HUES6 (cell line): ENCODE data around the gene NEIL1.
"Not testable (repeated sequence)": the region's sequence is repeated elsewhere in the genome, so short reads cannot be mapped to it uniquely, and the experiment has no call there.

Source experiments
- H3K27ac ChIP-seq: 2 replicates; pipeline ENCODE4 v1.7.0; 2013; ENCODE audit warnings: low read depth, mild to moderate bottlenecking, low read length, inconsistent platforms
- H3K27me3 ChIP-seq: 2 replicates; pipeline ENCODE4 v1.6.1; 2013; ENCODE audit warnings: low read length; ENCODE audit not compliant: control insufficient read depth, insufficient read depth
- H3K36me3 ChIP-seq: 2 replicates; pipeline ENCODE4 v1.6.1; 2013; ENCODE audit warnings: low read length; ENCODE audit not compliant: control insufficient read depth, insufficient read depth
- H3K4me1 ChIP-seq: 2 replicates; pipeline ENCODE4 v1.6.1; 2013; ENCODE audit warnings: low read length; ENCODE audit not compliant: control insufficient read depth, insufficient read depth
- H3K4me3 ChIP-seq: 2 replicates; pipeline ENCODE4 v1.5.1; 2013; ENCODE audit warnings: low read depth, low read length
- H3K9ac ChIP-seq: one replicate; pipeline ENCODE4 v1.6.1; 2013; ENCODE audit warnings: mild to moderate bottlenecking, low read length
- H3K9me3 ChIP-seq: 2 replicates; pipeline ENCODE4 v1.6.1; 2013; ENCODE audit warnings: low read depth, low read length; ENCODE audit not compliant: control insufficient read depth, insufficient read depth

Gene NEIL1, protein sequence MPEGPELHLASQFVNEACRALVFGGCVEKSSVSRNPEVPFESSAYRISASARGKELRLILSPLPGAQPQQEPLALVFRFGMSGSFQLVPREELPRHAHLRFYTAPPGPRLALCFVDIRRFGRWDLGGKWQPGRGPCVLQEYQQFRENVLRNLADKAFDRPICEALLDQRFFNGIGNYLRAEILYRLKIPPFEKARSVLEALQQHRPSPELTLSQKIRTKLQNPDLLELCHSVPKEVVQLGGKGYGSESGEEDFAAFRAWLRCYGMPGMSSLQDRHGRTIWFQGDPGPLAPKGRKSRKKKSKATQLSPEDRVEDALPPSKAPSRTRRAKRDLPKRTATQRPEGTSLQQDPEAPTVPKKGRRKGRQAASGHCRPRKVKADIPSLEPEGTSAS

GRCh38 chr15:75346796-75347221 is at the start of gene NEIL1:
NEIL1 (plus strand) TSS chr15:75347039; CDS start chr15:75348906, 1,867 bp downstream.
- Histone ChIP-seq H3K4me3 (peak within 1 kb of the TSS; percentile 91), H3K36me3 (no peaks in the 10 kb centered on the region), H3K9ac (peak within 1 kb of the TSS; percentile 74), H3K27ac (no peak within 1 kb of the TSS), H3K4me1 (peaks cover 6% of the 10 kb centered on the region; the same call in 1 of the 2 replicates), H3K27me3 (peaks cover 40% of the 10 kb centered on the region), H3K9me3 (no peaks in the 10 kb centered on the region)

DNA sequence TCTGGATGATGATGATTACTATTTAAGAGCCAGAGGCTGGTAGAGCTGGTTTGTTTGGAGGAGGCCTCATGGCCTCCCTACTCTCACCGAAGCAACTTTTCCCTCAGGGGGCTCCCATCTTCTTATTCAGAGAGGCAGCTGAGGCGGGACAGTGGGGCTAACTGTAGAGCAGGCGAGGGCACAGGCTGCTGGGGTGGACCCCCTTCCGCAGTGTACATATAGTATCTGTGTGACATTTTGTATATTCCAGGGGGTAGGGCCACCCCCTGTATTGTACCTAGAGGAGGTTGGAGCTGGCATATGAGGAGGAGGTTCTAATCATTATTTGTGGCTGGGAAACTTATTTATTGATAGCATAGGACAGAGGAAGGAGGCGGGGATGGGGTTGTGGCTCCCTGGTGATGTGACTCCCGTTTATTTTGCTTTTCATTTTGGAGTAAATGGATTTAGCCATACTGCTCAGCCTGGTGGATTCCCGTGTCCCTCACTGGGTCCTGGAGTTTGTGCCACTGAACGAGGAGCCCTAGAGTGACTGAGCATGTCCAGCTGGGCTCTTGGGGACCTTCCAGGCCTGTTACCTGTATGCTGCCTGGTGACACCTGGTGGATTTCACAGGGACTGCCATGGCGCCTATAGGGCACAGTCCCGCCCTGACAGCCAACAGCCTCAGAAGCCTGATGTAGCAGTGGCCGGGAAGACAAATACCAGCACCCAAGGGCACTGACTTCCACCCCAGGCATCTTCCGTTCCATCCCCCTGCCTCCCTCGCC is 48.1 kb upstream of the NEIL1 start:
- not testable (repeated sequence) for H3K9me3 ChIP-seq, H3K27ac ChIP-seq, H3K27me3 ChIP-seq, H3K4me1 ChIP-seq, H3K9ac ChIP-seq, H3K36me3 ChIP-seq, H3K4me3 ChIP-seq

DNA sequence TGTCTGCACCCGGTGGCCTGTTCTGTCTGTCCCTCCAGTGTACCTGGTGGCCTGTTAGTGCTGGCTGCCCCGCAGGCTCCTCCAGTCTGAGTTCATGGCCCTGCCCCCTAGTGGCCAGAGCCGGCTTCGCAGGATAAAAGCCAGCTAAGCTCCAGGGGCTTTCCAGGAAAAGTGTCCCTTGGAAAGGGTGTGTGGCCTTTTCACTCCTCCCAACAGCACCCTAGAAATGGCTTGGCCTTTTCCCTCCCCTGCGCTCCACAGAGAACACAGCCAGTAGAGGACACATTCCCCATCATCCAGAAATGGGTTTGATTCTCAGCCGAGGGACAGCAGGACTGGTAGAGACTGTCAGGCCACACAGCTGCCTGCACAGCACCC is 47.5 kb upstream of the NEIL1 start:
- not testable (repeated sequence) for H3K27me3 ChIP-seq, H3K36me3 ChIP-seq, H3K4me3 ChIP-seq, H3K9me3 ChIP-seq, H3K4me1 ChIP-seq, H3K27ac ChIP-seq, H3K9ac ChIP-seq

DNA sequence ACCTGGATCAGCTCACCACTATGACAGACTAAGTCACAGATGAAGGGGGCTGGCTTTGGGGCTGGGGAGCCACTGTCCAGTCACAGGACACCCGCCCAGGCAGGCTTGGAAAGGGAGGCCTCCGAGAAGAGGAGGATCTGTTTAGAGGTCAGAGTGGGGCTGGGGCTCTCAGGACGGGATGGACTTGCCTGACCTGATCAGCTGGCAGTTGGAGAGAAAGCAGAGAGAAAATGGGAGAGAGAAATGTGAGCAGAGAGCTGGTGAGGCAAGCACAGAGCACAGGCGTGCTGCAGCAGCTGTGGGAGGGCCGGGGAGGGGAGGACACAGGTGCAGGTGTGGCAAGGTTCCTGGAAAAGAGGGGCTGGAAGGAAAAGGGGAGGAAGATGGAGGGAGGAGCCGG is 46.8 kb upstream of the NEIL1 start:
- not testable (repeated sequence) for H3K36me3 ChIP-seq, H3K27me3 ChIP-seq, H3K4me1 ChIP-seq, H3K27ac ChIP-seq, H3K9me3 ChIP-seq, H3K4me3 ChIP-seq, H3K9ac ChIP-seq

DNA sequence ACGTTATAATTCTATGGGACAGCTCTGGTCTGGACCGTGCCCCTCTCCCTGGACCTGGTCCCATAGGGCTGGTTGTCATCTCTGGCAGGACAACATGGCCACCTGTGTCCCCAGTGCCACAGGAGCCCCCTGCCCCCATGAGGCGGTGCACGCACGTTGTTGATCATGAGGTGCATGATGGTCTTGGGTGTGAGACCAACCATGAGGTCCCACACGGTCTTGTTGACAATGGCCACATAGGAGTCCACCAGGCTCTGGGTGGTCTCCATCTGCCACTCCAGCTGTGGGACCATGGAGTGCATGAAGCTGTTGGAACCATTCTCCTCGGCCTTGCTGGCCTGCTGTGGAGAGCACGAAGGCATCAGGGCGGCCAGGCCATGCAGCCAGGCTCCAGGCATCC is 44.5 kb upstream of the NEIL1 start:
- H3K27me3 ChIP-seq: no peaks in the 10 kb centered on the region
- H3K27ac ChIP-seq: no peak overlapping the region
- H3K9ac ChIP-seq: no peak overlapping the region
- no peaks in the 10 kb centered on the region for H3K36me3 ChIP-seq
- H3K9me3 ChIP-seq: no peaks in the 10 kb centered on the region
- no peak overlapping the region for H3K4me3 ChIP-seq
- no peaks in the 10 kb centered on the region for H3K4me1 ChIP-seq

DNA sequence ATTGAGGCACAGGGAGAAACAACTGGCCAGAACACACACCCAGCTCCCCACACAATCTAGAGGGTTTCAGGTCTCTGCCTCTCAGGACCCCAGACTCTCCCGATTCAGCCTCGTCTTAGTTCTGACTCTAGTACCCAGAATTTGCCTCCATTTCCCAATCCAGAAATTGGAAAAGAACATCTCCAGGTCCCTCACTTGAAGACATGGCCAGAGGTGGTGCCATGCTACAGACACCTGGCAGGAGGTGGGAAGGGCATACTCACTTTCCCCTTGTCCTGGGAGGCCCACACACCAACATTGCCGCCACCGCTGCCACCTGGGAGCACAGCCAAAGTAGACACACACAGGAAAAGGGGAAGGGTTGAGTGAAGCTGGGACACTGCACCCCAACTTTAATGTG is 44.1 kb upstream of the NEIL1 start:
- H3K36me3 ChIP-seq, H3K27ac ChIP-seq, H3K4me1 ChIP-seq, H3K9ac ChIP-seq, H3K27me3 ChIP-seq, H3K9me3 ChIP-seq, H3K4me3 ChIP-seq: not testable (repeated sequence)

GRCh38 chr15:75306188-75306587 is 40.7 kb upstream of the NEIL1 start:
- peaks cover 8% of the 10 kb centered on the region for H3K27me3 ChIP-seq
- no peaks in the 10 kb centered on the region; the same call in 1 of the 2 replicates for H3K4me1 ChIP-seq
- no peaks in the 10 kb centered on the region for H3K9me3 ChIP-seq
- H3K9ac ChIP-seq: no peak overlapping the region
- H3K27ac ChIP-seq: no peak overlapping the region
- no peak overlapping the region for H3K4me3 ChIP-seq
- no peaks in the 10 kb centered on the region for H3K36me3 ChIP-seq

DNA sequence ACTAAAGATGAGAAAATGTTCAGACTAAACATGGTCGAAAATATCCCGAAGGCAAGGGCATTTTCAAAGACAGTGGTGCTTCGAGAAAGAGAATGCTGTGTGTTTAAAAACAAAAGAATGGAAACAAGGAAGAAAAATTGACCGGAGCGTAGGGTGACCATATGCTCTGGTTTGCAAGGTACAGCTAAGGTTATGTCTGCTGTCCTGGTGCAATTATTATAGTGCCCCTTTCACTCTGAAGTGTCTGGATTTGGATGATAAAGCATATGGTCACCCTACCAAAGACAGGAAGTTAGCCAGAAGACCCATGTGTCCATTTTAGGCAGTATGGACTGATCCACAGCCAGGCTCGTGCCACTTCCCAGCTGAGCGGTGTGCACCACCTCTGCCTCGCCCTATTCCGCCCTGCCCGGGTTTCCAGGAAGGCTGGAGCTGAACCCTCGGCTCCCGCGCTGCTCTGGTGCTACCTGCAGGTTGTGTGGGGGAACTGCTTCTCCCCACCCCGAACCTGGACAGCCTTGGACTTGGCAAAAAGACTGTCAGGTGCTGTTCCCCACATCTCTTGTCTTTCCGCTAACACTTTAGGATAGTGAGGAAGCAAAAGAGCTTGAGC is 39.0 kb upstream of the NEIL1 start:
- Histone ChIP-seq H3K36me3 (no peaks in the 10 kb centered on the region), H3K9ac (no peak overlapping the region), H3K9me3 (no peaks in the 10 kb centered on the region), H3K4me1 (no peaks in the 10 kb centered on the region; the same call in 1 of the 2 replicates), H3K4me3 (no peak overlapping the region), H3K27ac (no peak overlapping the region), H3K27me3 (peaks cover 8% of the 10 kb centered on the region)

GRCh38 chr15:75309711-75310110 is 37.1 kb upstream of the NEIL1 start:
- Histone ChIP-seq H3K9ac (no peak overlapping the region), H3K4me3 (no peak overlapping the region), H3K27me3 (peaks cover 8% of the 10 kb centered on the region), H3K4me1 (no peaks in the 10 kb centered on the region; the same call in 1 of the 2 replicates), H3K36me3 (no peaks in the 10 kb centered on the region), H3K27ac (no peak overlapping the region), H3K9me3 (no peaks in the 10 kb centered on the region)

DNA sequence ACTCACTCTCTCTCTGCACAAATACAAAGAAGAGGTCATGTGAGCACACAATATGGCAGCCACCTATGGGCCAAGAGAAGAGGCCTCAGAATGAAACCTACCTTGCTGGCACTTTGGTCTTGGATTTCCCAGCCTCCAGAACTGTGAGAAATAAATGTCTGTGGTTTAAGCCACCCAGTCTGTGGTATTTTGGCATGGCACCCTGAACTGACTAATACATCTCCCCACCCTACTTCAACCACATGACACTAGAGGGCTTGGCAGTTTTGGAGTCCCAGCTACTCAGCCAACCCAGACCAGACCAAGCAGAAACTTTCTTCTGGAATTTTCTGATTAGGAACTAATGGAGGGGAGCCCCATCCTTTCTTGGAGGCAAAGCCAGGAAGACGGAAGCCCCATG is 34.3 kb upstream of the NEIL1 start:
- not testable (repeated sequence) for H3K27me3 ChIP-seq, H3K36me3 ChIP-seq

More for the DNA sequence above, 34.3 kb upstream of the NEIL1 start:
- H3K4me3 ChIP-seq, H3K27ac ChIP-seq, H3K9ac ChIP-seq, H3K4me1 ChIP-seq, H3K9me3 ChIP-seq: not testable (repeated sequence)
